Mesothelial cell of epicardium (in vitro differentiated cells): ENCODE results near the gene EFHC1. TPM values are rescaled to one million over a fixed set of nuclear protein-coding genes. Genes with fewer than 3 reads are reported as not detected.

Experiments
- DNase-seq, 2 experiments: peaks; one replicate each; pipeline ENCODE4 v3.0.0; 2021; ENCODE audit warnings: low spot score in 2 of 2; ENCODE audit not compliant: unreplicated experiment in 2 of 2
- H3K27ac Mint-ChIP-seq: 2 replicates; pipeline ENCODE4 v1.8.0; 2021; ENCODE audit warnings: mixed read lengths
- H3K27me3 Mint-ChIP-seq: 2 replicates; pipeline ENCODE4 v1.8.0; 2021; ENCODE audit warnings: low read depth, mixed read lengths
- H3K36me3 Mint-ChIP-seq: 2 replicates; pipeline ENCODE4 v1.8.0; 2021; ENCODE audit warnings: mixed read lengths
- H3K4me1 Mint-ChIP-seq: 2 replicates; pipeline ENCODE4 v1.8.0; 2021; ENCODE audit warnings: mixed read lengths
- H3K4me3 Mint-ChIP-seq: 2 replicates; pipeline ENCODE4 v1.8.0; 2021; ENCODE audit warnings: mild to moderate bottlenecking, moderate library complexity, mixed read lengths
- H3K9me3 Mint-ChIP-seq: 2 replicates; pipeline ENCODE4 v1.8.0; 2021; ENCODE audit warnings: mixed read lengths
- total RNA-seq: library from RNA; stranded (reverse); gene quantifications from 3 replicates; pipeline ENCODE4 v1.2.1, GENCODE V29; 2021
- TF ChIP-seq, protein P1 (sequence below): fragments of 200-600 bp; sonication (generic); IDR thresholded peaks from one replicate; pipeline ENCODE4 v1.5.0; 2021; ENCODE audit warnings: antibody characterized with exemption; ENCODE audit not compliant: unreplicated experiment

EFHC1 gene
- total RNA-seq, 1 donor from 2014 or later: 34.4 TPM

DNA sequence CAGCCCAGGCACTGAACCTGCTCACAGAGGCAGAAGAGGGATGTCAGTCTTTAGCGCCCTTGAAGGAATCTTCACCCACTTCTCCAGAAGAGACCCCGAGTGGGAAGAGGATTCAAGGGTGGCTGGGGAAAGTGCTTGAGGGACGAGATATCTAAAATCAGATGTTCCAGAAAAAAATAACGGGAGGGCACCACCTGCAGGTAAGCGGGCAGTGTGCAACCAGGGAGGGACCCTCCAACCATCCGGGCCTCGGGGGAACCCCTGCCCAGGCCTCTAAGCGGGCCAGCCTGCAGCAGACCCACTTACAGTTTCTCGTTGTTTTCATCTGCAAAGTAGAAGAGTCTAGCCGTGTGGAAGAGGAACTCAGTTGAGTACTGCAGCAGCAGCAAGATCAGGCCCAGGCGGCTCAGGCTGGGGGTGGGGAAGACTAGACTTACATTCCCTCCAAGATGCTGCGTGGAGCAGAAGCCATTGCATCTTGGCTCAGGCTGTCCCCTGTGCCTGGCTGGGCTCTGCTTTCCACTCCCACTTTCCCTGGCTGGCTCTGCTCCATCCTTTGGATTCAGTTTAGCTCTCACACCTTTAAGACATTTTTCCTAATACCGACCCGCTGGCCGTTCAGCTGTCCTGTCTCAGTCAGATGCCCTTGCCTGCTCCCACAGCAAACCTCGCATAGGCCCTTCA is 85.7 kb downstream of the EFHC1 start:
- DNase-seq: no peak
- no peaks in the 10 kb centered on the region for H3K27me3 Mint-ChIP-seq
- H3K4me1 Mint-ChIP-seq: peaks cover 5% of the 10 kb centered on the region
- TF ChIP-seq, protein P1, sequence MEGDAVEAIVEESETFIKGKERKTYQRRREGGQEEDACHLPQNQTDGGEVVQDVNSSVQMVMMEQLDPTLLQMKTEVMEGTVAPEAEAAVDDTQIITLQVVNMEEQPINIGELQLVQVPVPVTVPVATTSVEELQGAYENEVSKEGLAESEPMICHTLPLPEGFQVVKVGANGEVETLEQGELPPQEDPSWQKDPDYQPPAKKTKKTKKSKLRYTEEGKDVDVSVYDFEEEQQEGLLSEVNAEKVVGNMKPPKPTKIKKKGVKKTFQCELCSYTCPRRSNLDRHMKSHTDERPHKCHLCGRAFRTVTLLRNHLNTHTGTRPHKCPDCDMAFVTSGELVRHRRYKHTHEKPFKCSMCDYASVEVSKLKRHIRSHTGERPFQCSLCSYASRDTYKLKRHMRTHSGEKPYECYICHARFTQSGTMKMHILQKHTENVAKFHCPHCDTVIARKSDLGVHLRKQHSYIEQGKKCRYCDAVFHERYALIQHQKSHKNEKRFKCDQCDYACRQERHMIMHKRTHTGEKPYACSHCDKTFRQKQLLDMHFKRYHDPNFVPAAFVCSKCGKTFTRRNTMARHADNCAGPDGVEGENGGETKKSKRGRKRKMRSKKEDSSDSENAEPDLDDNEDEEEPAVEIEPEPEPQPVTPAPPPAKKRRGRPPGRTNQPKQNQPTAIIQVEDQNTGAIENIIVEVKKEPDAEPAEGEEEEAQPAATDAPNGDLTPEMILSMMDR: no peak
- no peak overlapping the region for H3K4me3 Mint-ChIP-seq
- H3K9me3 Mint-ChIP-seq: no peaks in the 10 kb centered on the region
- peaks cover 33% of the 10 kb centered on the region for H3K36me3 Mint-ChIP-seq
- H3K27ac Mint-ChIP-seq: no peak overlapping the region

DNA sequence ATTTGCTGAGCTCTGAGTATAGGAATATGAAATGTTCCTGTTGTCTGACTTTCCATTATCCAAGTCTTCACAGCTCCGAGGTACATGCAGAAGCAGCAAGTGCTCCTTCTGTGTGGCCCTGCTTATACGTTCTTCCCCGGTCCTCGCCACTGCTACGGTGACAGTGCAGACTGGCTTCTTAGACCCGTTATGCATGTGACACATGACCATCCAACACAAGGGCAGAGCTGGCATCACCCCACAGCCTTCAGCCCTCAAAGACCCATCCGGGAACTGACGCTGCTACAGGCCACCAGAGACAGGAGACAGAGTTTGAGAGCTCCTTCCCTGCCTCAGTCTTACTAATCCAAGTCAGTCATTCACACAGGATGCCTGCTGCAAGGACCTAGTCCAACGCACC is 86.3 kb downstream of the EFHC1 start:
- Mint-ChIP-seq H3K4me3 (no peak overlapping the region), H3K27ac (no peak overlapping the region), H3K36me3 (peaks cover 34% of the 10 kb centered on the region), H3K9me3 (no peaks in the 10 kb centered on the region), H3K27me3 (no peaks in the 10 kb centered on the region), H3K4me1 (peaks cover 5% of the 10 kb centered on the region)
- TF ChIP-seq, protein P1: no peak
- DNase-seq: no peak

DNA sequence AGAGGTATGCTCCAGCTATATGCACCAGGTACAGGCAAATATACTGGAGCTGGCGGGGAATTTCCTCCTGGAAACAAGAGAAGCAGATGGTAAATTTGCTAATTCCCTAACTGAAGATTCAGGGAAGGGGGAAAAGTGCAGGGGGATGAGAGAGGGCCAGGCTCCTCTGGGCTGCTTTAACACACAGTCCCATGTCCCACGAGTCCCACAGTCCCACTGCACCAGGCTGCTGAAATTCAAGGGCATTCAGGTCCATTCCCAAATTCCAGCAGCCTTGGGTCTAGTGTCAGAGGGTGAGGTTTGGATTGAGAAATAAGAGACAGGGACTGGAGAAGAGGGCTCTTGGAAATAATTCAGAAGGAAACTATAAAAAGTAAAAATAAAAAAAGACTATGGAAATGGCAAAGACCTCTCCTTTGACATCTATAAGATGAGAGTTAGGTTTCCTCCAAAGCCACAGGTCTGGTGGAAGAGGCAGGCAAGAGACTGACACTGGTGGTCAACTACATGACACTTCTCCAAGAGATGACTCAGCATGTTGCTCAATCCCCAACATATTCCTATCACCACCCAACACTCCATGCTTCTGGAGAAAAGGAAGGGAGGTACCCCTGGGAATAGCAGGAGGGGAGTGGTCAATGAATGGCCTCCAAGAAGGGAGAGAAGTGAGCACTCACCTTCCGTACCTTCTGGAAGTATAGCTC is 87.6 kb downstream of the EFHC1 start:
- TF ChIP-seq, protein P1: no peak
- H3K4me1 Mint-ChIP-seq: peaks cover 13% of the 10 kb centered on the region
- H3K27ac Mint-ChIP-seq: no peak overlapping the region
- no peaks in the 10 kb centered on the region for H3K27me3 Mint-ChIP-seq
- H3K4me3 Mint-ChIP-seq: no peak overlapping the region
- H3K9me3 Mint-ChIP-seq: no peaks in the 10 kb centered on the region
- H3K36me3 Mint-ChIP-seq: peaks cover 29% of the 10 kb centered on the region
- no peak for DNase-seq

DNA sequence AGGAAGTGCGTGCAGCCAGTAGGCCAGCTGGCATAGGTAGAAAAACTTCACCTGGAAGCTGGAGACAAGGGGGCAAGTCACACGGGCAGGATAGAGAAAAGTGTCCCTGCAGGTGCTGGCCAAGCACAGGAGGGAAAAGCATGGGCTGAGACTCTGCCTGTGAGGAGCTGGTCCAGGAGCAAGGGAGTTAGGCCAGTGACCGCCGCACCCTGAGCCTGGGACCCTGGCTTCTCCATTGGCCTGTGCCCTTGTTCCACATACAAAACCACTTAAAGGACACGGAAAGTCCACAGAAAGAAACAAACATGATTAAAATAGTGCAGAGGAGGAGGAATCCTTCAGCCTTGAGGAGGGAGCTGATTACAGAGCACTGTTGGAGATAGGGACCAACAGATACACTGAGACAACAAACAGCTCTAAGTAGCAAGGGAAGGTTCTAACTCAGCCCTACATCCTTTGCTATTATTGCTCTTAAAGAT is 88.2 kb downstream of the EFHC1 start:
- Mint-ChIP-seq H3K27ac (no peak overlapping the region), H3K9me3 (no peaks in the 10 kb centered on the region), H3K4me3 (no peak overlapping the region), H3K27me3 (no peaks in the 10 kb centered on the region), H3K4me1 (peaks cover 14% of the 10 kb centered on the region), H3K36me3 (peaks cover 28% of the 10 kb centered on the region)
- no peak for DNase-seq
- TF ChIP-seq, protein P1: no peak

DNA sequence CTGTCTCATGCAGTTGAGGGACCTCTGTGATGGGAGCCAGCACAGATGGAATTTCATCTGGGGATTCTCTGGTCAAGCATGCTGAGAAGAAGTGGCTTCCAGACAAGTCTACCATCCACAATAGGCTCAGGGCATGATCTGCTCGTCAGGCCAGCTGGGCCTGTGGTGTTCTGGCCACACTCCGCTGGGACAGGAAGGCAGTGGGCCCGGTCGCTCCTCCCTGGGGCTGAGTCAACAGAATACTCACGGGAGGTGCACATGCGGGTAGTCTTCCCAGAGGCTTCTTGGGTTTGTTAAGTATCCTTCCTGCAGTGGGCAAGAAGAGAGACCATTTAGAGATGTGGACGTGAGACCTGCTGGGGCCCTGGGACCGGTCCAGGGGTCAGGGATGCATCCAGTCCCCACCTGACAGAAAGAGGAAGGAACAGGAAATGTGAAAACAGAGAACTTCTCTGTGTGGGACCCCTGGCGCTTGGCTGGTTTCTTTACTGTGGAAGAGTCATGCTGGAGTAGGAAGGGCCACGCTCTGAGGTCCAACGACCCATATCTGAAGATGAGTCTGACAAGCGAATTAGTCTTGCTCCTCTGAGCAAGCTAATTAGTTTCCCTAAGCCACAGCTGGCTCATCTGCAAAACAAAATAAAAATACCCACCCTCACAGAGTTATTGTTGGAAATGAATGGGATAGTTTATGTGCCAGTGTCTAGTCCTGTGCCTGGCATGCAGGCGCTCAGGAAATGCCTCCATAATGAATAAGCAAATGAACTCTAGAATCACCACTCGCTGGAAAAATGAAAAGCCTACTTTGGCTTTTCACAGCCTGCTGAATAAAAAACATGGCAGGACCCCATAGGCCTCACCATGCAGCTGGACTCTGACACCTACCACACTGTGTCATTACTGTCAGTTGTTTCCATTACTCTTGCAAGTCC is 89.4 kb downstream of the EFHC1 start:
- TF ChIP-seq, protein P1: no peak
- Mint-ChIP-seq H3K36me3 (peaks cover 36% of the 10 kb centered on the region), H3K27me3 (no peaks in the 10 kb centered on the region), H3K27ac (no peak overlapping the region), H3K9me3 (no peaks in the 10 kb centered on the region), H3K4me1 (peaks cover 13% of the 10 kb centered on the region), H3K4me3 (no peak overlapping the region)
- no peak for DNase-seq
